ENCODE data around the gene IGF2R. TPM values are rescaled to one million over a fixed set of nuclear protein-coding genes. Genes with fewer than 3 reads are reported as not detected.
"Not testable (repeated sequence)": the region's sequence is repeated elsewhere in the genome, so short reads cannot be mapped to it uniquely, and the experiment has no call there.

The IGF2R gene
- total RNA-seq, 4 donors from 2014 or later = 48.8 to 106 (median 92.3) TPM

GRCh38 chr6:160121981-160122380 is 153.1 kb downstream of the IGF2R start:
- Histone ChIP-seq H3K27me3 (no peaks in the 10 kb centered on the region), H3K27ac (no peak overlapping the region), H3K36me3 (no peaks in the 10 kb centered on the region), H3K9me3 (no peaks in the 10 kb centered on the region), H3K4me3 (no peak overlapping the region), H3K4me1 (no peaks in the 10 kb centered on the region)
- intact Hi-C loops (cut with DNase I; ENCODE audit: low total_unique reads) (no loop called here), in situ Hi-C loops (cut with MboI; ENCODE audit: low pct_ligation_motif_present in 1 of 4, low pct_unique_long_range_greater_than_20kb in 1 of 4, low sequenced_read_pairs in 3 of 4) (no loop called here)
- TF ChIP-seq, protein P1, sequence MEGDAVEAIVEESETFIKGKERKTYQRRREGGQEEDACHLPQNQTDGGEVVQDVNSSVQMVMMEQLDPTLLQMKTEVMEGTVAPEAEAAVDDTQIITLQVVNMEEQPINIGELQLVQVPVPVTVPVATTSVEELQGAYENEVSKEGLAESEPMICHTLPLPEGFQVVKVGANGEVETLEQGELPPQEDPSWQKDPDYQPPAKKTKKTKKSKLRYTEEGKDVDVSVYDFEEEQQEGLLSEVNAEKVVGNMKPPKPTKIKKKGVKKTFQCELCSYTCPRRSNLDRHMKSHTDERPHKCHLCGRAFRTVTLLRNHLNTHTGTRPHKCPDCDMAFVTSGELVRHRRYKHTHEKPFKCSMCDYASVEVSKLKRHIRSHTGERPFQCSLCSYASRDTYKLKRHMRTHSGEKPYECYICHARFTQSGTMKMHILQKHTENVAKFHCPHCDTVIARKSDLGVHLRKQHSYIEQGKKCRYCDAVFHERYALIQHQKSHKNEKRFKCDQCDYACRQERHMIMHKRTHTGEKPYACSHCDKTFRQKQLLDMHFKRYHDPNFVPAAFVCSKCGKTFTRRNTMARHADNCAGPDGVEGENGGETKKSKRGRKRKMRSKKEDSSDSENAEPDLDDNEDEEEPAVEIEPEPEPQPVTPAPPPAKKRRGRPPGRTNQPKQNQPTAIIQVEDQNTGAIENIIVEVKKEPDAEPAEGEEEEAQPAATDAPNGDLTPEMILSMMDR (IDR thresholded peaks at IDR 0.05) = no peak
- TF ChIP-seq POLR2AphosphoS5 (IDR thresholded peaks at IDR 0.05) (no peak), EP300 (IDR thresholded peaks at IDR 0.05; ENCODE audit: low read depth) (no peak), POLR2A (IDR thresholded peaks at IDR 0.05) (no peak)
- WGBS, 2 donors (ENCODE audit: low coverage in 1 of 2) = 83 to 96% methylated on average over 3 to 14 of the region's 14 CpGs
- DNase-seq = no peak

DNA sequence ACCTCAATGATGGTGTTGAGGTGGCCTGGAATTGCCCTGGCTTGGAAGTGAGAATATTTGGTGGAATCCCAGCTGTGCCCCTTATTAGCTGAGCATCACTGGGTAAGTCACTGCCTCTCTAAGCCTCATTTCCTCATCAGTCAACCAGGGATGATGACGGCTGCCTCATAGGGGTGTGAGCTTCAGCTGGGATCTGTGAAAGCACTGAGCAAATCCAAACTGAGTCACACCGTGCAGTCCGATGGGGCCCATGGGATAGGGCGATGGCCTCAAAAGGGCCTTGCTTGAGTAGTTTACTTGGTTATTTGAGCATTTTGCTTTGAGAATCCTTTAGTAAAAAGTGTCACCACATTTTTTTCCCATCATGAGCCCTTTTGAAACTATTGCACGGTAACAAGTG is 153.9 kb downstream of the IGF2R start:
- H3K9me3 ChIP-seq = no peaks in the 10 kb centered on the region
- in situ Hi-C loops (cut with MboI; ENCODE audit: low pct_ligation_motif_present in 1 of 4, low pct_unique_long_range_greater_than_20kb in 1 of 4, low sequenced_read_pairs in 3 of 4) = no loop called here
- no peaks in the 10 kb centered on the region for H3K36me3 ChIP-seq
- TF ChIP-seq POLR2A (IDR thresholded peaks at IDR 0.05) (no peak), EP300 (IDR thresholded peaks at IDR 0.05; ENCODE audit: low read depth) (no peak), POLR2AphosphoS5 (IDR thresholded peaks at IDR 0.05) (no peak)
- TF ChIP-seq, protein P1 (IDR thresholded peaks at IDR 0.05) = no peak
- no peak for DNase-seq
- H3K4me1 ChIP-seq = no peaks in the 10 kb centered on the region
- H3K27me3 ChIP-seq = no peaks in the 10 kb centered on the region
- intact Hi-C loops (cut with DNase I; ENCODE audit: low total_unique reads) = no loop called here
- WGBS, 2 donors (ENCODE audit: low coverage in 1 of 2) = 89 to 100% methylated on average over 5 of the region's 5 CpGs
- no peak overlapping the region for H3K27ac ChIP-seq
- no peak overlapping the region for H3K4me3 ChIP-seq

DNA sequence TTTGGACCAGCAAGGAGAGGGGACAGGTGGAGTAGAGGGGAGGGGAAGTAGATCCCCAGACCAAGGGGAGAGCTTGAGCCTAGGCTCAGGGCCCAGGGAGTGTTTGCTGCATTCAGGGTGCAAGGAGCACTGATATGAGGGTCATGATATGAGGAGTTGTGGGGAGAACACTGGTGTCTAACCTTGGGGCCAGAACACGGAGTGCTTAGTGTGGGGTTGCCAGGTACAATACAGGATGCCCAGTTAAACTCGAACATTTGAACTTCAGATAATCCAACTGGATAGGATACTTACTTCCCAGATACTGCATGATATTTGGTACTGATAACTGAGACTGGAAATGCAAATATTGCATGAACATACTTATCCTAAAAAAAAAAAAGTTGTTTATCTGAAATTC is 155.1 kb downstream of the IGF2R start:
- TF ChIP-seq EP300 (IDR thresholded peaks at IDR 0.05; ENCODE audit: low read depth) (no peak), POLR2A (IDR thresholded peaks at IDR 0.05) (no peak), POLR2AphosphoS5 (IDR thresholded peaks at IDR 0.05) (no peak)
- TF ChIP-seq, protein P1 (IDR thresholded peaks at IDR 0.05) = no peak
- intact Hi-C loops (cut with DNase I; ENCODE audit: low total_unique reads) (no loop called here), in situ Hi-C loops (cut with MboI; ENCODE audit: low pct_ligation_motif_present in 1 of 4, low pct_unique_long_range_greater_than_20kb in 1 of 4, low sequenced_read_pairs in 3 of 4) (no loop called here)
- Histone ChIP-seq H3K27ac (no peak overlapping the region), H3K9me3 (no peaks in the 10 kb centered on the region), H3K4me1 (no peaks in the 10 kb centered on the region), H3K27me3 (no peaks in the 10 kb centered on the region), H3K36me3 (no peaks in the 10 kb centered on the region), H3K4me3 (no peak overlapping the region)
- WGBS, 2 donors (ENCODE audit: low coverage in 1 of 2) = 95 to 100% methylated on average over 2 of the region's 2 CpGs
- DNase-seq = no peak

DNA sequence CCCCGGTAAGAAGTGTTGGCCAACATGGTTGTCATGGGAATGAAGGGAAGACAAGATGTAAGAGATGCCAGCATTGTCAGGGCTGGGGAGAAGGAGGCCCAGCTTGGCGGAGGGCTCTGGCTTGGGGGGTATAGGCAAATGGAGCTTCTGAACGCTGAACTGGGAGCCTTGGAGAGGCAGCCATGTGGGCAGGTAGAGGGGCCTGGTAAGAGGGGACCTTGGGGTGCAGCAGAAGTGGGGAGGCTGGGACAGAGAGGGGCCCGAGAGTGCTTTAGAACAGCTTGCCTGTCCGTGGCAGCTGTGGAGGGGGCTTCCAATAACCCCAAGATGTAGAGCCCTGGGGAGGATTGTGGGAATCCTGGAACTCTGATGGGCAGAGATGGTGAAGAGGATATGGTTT is 155.7 kb downstream of the IGF2R start:
- WGBS, 2 donors (ENCODE audit: low coverage in 1 of 2) = 96 to 100% methylated on average over 2 to 5 of the region's 5 CpGs
- H3K9me3 ChIP-seq = no peaks in the 10 kb centered on the region
- H3K27me3 ChIP-seq = no peaks in the 10 kb centered on the region
- in situ Hi-C loops (cut with MboI; ENCODE audit: low pct_ligation_motif_present in 1 of 4, low pct_unique_long_range_greater_than_20kb in 1 of 4, low sequenced_read_pairs in 3 of 4) = no loop called here
- H3K4me3 ChIP-seq = no peak overlapping the region
- H3K36me3 ChIP-seq = no peaks in the 10 kb centered on the region
- no peak overlapping the region for H3K27ac ChIP-seq
- no peaks in the 10 kb centered on the region for H3K4me1 ChIP-seq
- no peak for DNase-seq
- intact Hi-C loops (cut with DNase I; ENCODE audit: low total_unique reads) = loop anchor here (5.0 kb wide), 1 partner anchor 403 kb away; no protein-coding TSS in a partner anchor
- no peak for TF ChIP-seq POLR2AphosphoS5 (IDR thresholded peaks at IDR 0.05)

- H3K4me1 ChIP-seq; H3K36me3 ChIP-seq; H3K9me3 ChIP-seq; in situ Hi-C loops (cut with MboI; ENCODE audit: low pct_ligation_motif_present in 1 of 4, low pct_unique_long_range_greater_than_20kb in 1 of 4, low sequenced_read_pairs in 3 of 4); H3K4me3 ChIP-seq; DNase-seq; H3K27me3 ChIP-seq; H3K27ac ChIP-seq: not testable (repeated sequence)
- intact Hi-C loops (cut with DNase I; ENCODE audit: low total_unique reads) = loop anchor here (5.0 kb wide), 1 partner anchor 402 kb away; no protein-coding TSS in a partner anchor
- WGBS, 2 donors (ENCODE audit: low coverage in 1 of 2) = 86 to 91% methylated on average over 1 to 5 of the region's 5 CpGs
Measured at GRCh38 chr6:160125105-160125504, 156.2 kb downstream of the IGF2R start.
